IgD-negative memory B cell (primary cell): Measurements from ENCODE around the gene UACA. TPM values are rescaled to one million over a fixed set of nuclear protein-coding genes. Genes with fewer than 3 reads are reported as not detected.
"Not testable (repeated sequence)": the region's sequence is repeated elsewhere in the genome, so short reads cannot be mapped to it uniquely, and the experiment has no call there.

ENCODE experiments used
- H3K27ac Mint-ChIP-seq, 3 donors: one replicate each; pipeline ENCODE4 v1.8.0; 2020 to 2022; ENCODE audit warnings: mild to moderate bottlenecking in 3 of 3, mixed read lengths in 3 of 3, moderate library complexity in 1 of 3
- H3K27me3 Mint-ChIP-seq: one replicate; pipeline ENCODE4 v1.8.0; 2021; ENCODE audit warnings: mixed read lengths
- H3K36me3 Mint-ChIP-seq: one replicate; pipeline ENCODE4 v1.8.0; 2020; ENCODE audit warnings: mild to moderate bottlenecking, mixed read lengths
- H3K4me1 Mint-ChIP-seq, 3 donors: one replicate each; pipeline ENCODE4 v1.8.0; 2020 to 2022; ENCODE audit warnings: mixed read lengths in 3 of 3, mild to moderate bottlenecking in 1 of 3
- H3K4me3 Mint-ChIP-seq, 4 donors: one replicate each; pipeline ENCODE4 v1.8.0; 2020 to 2022; ENCODE audit warnings: mild to moderate bottlenecking in 4 of 4, mixed read lengths in 4 of 4, moderate library complexity in 3 of 4
- H3K9me3 Mint-ChIP-seq, 3 donors: one replicate each; pipeline ENCODE4 v1.8.0; 2020 to 2021; ENCODE audit warnings: mixed read lengths in 3 of 3, mild to moderate bottlenecking in 1 of 3
- polyA plus RNA-seq: library from polyadenylated mRNA; unstranded; fragments of 300-500 nt; fragmentation: Illumina TruSeq; gene quantifications from one replicate; pipeline ENCODE4 v1.2.3, GENCODE V29; 2021

UACA gene
- polyA plus RNA-seq, 1 donor from 2014 or later = 1.1 TPM

DNA sequence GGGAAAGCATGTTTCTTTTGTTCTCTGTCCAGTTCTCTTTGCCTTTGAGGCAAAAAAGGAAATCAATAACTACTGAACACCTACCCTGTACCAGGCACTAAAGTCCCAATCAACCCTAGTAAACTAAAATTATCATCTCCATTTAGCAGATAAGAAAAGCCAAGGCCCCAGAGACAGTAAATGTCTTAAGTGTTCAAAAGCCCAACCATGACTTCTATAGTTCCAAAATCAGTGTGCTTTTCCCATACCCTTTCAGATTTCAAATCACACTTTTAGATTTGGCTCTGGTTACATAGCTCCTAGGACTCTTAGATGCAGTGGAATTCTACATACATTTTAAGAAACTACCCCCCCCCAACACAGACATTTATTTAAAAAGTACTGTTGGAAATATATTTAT is 63.5 kb downstream of the UACA start:
- Mint-ChIP-seq H3K27me3 (peaks cover 9% of the 10 kb centered on the region), H3K9me3 (no peaks in the 10 kb centered on the region), H3K36me3 (no peaks in the 10 kb centered on the region), H3K4me1 (peaks cover 3 to 10% (median 4%) of the 10 kb centered on the region in 3 donors), H3K4me3 (no peak overlapping the region), H3K27ac (no peak overlapping the region)

DNA sequence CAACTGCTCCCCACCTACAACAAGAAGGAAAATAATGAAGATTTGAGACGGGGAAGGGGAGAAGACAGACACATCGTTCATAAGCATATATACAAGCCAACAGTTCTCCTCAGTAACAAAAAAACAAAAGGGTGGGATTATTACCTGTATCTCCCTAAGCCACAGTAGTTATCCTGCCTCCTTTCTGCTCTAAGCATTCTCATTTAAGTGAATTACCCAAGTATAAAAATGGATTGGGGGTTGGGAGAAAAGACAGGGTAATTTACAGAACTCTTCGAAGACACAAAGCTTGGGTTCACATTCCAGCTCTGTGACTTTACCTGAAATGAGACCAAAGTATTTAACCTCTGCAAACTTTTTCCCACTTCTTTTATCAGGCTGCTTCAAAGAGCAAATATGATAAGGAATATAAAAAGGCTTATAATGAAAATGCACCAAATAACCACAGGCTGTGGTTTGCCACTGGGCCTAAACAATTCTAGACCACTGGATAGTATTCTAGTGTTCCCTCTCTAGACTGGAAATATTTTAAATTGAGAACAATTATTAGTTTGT is 64.4 kb downstream of the UACA start:
- Mint-ChIP-seq H3K27ac (no peak overlapping the region), H3K9me3 (no peaks in the 10 kb centered on the region), H3K27me3 (peaks cover under 1% of the 10 kb centered on the region), H3K36me3 (peaks cover 2% of the 10 kb centered on the region), H3K4me1 (peaks cover 0 to 5% (median 0%) of the 10 kb centered on the region in 3 donors), H3K4me3 (no peak overlapping the region)

GRCh38 chr15:70698426-70698825 is 64.9 kb downstream of the UACA start:
- H3K4me1 Mint-ChIP-seq = peaks cover 0 to 3% (median 0%) of the 10 kb centered on the region in 3 donors
- H3K36me3 Mint-ChIP-seq = peaks cover 2% of the 10 kb centered on the region
- no peak overlapping the region for H3K27ac Mint-ChIP-seq
- no peak overlapping the region for H3K4me3 Mint-ChIP-seq
- H3K9me3 Mint-ChIP-seq = no peaks in the 10 kb centered on the region
- no peaks in the 10 kb centered on the region for H3K27me3 Mint-ChIP-seq

DNA sequence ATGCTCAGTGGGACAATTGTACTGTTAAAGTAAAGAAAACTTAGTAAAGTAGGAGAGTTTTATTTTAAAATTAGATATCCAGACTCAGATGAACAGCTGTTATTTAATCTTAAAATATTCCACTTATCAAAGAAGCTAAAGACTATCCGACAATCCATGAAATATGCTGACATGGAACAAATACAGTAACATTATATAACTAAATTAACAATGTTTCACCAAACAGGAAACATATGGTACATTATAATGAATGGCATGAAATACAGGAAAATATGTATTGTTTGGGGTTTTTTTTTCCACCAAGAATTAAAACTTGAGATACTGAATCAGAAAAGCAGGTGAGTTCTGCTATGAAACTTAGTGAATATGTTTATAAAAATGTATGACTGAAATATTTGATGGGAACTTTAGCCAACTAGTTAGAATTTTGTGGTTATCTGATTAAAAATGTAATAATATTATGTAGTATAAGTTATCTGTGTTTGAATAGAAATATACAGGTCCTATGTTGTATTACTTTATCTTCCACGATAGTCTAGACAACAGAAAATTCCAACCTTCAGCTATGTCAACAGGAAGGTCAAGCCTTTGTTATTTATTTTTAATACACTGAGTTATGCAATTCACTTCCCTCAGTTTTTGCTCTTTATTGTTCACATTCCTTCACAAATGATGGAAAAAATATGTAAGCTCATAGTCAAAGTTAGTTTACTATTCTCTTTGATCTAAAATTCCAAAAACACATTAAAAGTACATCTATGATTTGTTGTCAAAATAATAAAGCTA is 72.7 kb downstream of the UACA start:
- Mint-ChIP-seq H3K27me3 (no peaks in the 10 kb centered on the region), H3K9me3 (no peaks in the 10 kb centered on the region), H3K27ac (no peak overlapping the region), H3K4me3 (no peak overlapping the region), H3K36me3 (peaks cover 8% of the 10 kb centered on the region), H3K4me1 (peaks cover 0 to 2% (median 0%) of the 10 kb centered on the region in 3 donors)

GRCh38 chr15:70690021-70690420 is 73.3 kb downstream of the UACA start:
- no peaks in the 10 kb centered on the region for H3K9me3 Mint-ChIP-seq
- peaks cover 0 to 2% (median 0%) of the 10 kb centered on the region in 3 donors for H3K4me1 Mint-ChIP-seq
- H3K27ac Mint-ChIP-seq = no peak overlapping the region
- peaks cover 8% of the 10 kb centered on the region for H3K36me3 Mint-ChIP-seq
- no peaks in the 10 kb centered on the region for H3K27me3 Mint-ChIP-seq
- no peak overlapping the region for H3K4me3 Mint-ChIP-seq

DNA sequence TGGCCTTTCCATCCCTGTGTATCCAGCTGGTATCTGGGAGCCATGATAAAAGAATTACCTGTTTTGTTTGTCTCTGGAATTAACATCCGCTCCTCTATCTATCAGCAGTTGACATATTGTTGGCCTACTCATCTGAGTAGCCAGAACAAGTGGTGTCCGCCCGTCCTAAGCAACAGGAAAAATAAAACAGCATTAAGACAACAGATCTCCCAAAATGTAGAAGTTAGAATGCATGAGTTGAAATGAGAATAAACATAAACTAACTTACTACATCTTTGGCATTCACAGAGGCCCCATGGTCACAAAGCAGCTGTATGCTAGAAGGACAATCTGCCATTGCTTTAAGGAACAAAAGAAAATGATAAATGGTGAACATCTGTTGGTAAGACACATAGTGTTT is 75.9 kb downstream of the UACA start:
- Mint-ChIP-seq H3K4me3 (no peak overlapping the region), H3K9me3 (no peaks in the 10 kb centered on the region), H3K27ac (no peak overlapping the region), H3K4me1 (peaks cover 0 to 2% (median 0%) of the 10 kb centered on the region in 3 donors), H3K27me3 (no peaks in the 10 kb centered on the region), H3K36me3 (peaks cover 6% of the 10 kb centered on the region)

DNA sequence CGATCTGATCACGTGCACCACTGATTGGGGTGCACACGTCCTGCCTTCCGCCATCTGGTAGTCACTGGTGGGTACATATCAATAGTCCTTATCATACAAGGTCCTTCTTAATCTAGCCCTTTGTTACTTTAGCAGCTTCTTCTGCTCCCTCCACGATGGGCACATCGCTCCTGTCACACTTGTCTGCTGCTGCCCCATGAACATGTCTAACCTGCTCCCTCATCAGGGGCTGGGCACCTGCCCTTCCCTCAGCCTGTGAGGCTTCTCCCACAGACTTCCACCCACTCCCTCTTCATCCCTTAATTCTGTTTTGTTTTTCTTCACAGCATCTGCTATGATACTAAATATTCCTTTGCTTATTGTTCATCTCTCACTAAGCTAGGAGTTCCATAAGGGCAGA is 82.5 kb downstream of the UACA start:
- Mint-ChIP-seq H3K36me3 (no peaks in the 10 kb centered on the region), H3K27ac (no peak overlapping the region), H3K27me3 (peaks cover 11% of the 10 kb centered on the region), H3K4me3 (no peak overlapping the region), H3K9me3 (no peaks in the 10 kb centered on the region), H3K4me1 (peaks cover 2 to 4% (median 3%) of the 10 kb centered on the region in 3 donors)

- Mint-ChIP-seq H3K36me3 (no peaks in the 10 kb centered on the region), H3K4me1 (peaks cover 2 to 4% (median 3%) of the 10 kb centered on the region in 3 donors), H3K4me3 (no peak overlapping the region), H3K9me3 (no peaks in the 10 kb centered on the region), H3K27ac (no peak overlapping the region), H3K27me3 (peaks cover 11% of the 10 kb centered on the region)
Measured at GRCh38 chr15:70679919-70680231, 83.5 kb downstream of the UACA start.

GRCh38 chr15:70672081-70672480 is 91.3 kb downstream of the UACA start:
- H3K27ac Mint-ChIP-seq = no peak overlapping the region
- no peaks in the 10 kb centered on the region for H3K36me3 Mint-ChIP-seq
- H3K4me1 Mint-ChIP-seq = peaks cover 8 to 10% (median 9%) of the 10 kb centered on the region in 3 donors
- peaks cover 5% of the 10 kb centered on the region for H3K27me3 Mint-ChIP-seq
- no peaks in the 10 kb centered on the region for H3K9me3 Mint-ChIP-seq
- H3K4me3 Mint-ChIP-seq = peak overlapping the region in 1 of 4 donors; percentile 18

DNA sequence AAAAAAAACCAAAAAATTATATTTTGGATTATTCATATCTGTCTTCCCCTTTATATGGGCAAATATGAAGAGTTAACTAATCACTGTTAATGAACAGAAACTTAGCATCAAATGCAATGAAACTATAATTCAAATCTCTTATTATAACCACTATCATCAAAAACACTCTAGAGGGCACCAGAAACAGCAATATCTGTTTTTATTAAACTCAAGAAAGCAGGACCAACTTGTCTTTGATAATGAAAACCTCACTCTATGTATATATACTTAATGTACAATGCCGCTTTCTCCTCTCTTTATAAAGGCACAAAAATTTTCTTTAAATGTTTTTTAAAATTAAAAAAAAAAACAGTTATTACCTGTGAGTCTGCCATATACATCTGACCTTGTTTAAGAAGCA is 92.7 kb downstream of the UACA start:
- peaks cover 5% of the 10 kb centered on the region for H3K27me3 Mint-ChIP-seq
- peaks cover 8 to 10% (median 9%) of the 10 kb centered on the region in 3 donors for H3K4me1 Mint-ChIP-seq
- no peak overlapping the region for H3K27ac Mint-ChIP-seq
- no peaks in the 10 kb centered on the region for H3K36me3 Mint-ChIP-seq
- no peak overlapping the region for H3K4me3 Mint-ChIP-seq
- H3K9me3 Mint-ChIP-seq = no peaks in the 10 kb centered on the region

DNA sequence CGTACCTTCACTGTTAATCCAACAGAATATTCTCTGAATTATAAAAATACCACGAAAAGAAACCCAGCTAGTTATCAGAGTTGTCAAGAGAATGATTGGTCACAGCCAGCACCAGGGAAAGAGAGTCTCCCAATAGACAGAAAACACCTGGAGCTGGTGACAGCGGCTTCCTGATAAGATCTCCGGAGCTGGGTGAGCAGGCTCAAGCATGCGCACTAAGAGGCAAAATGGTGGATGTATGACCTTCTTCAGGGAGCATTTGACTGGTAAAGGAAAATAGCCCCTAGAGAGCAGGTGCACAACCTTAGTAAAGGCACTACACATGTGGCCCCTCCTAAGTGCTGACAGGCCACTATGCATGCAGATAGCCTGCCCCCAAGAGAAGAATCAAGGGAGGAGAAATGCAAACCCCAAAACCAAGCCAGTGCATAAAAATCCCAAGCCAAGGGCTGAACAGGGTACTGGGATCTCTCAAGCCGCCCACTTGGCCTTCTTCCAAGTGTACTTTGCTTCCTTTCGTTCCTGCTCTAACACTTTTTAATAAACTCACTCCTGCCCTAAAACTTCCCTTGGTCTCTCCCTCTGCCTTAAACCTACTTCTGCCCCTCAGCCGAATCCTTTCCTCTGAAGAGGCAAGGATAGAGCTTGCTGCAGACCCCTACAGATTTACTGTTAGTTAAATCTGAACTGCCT is 93.2 kb downstream of the UACA start:
- Mint-ChIP-seq H3K27me3 (peaks cover 5% of the 10 kb centered on the region), H3K4me1 (peaks cover 8 to 10% (median 9%) of the 10 kb centered on the region in 3 donors)

GRCh38 chr15:70669006-70669602 is 94.3 kb downstream of the UACA start:
- Mint-ChIP-seq H3K27ac (no peak overlapping the region), H3K9me3 (no peaks in the 10 kb centered on the region), H3K36me3 (no peaks in the 10 kb centered on the region), H3K4me3 (no peak overlapping the region), H3K4me1 (peaks cover 8 to 10% (median 9%) of the 10 kb centered on the region in 3 donors), H3K27me3 (peaks cover 5% of the 10 kb centered on the region)

More for the DNA sequence above, 93.2 kb downstream of the UACA start:
- Mint-ChIP-seq H3K27ac (no peak overlapping the region), H3K4me3 (no peak overlapping the region), H3K36me3 (no peaks in the 10 kb centered on the region), H3K9me3 (no peaks in the 10 kb centered on the region)

GRCh38 chr15:70665599-70665998 is 97.8 kb downstream of the UACA start:
- H3K27me3 Mint-ChIP-seq = peaks cover 5% of the 10 kb centered on the region
- H3K4me1 Mint-ChIP-seq = peaks cover 0 to under 1% (median 0%) of the 10 kb centered on the region in 3 donors
- H3K9me3 Mint-ChIP-seq = no peaks in the 10 kb centered on the region
- H3K36me3 Mint-ChIP-seq = no peaks in the 10 kb centered on the region
- no peak overlapping the region for H3K4me3 Mint-ChIP-seq
- H3K27ac Mint-ChIP-seq = no peak overlapping the region

DNA sequence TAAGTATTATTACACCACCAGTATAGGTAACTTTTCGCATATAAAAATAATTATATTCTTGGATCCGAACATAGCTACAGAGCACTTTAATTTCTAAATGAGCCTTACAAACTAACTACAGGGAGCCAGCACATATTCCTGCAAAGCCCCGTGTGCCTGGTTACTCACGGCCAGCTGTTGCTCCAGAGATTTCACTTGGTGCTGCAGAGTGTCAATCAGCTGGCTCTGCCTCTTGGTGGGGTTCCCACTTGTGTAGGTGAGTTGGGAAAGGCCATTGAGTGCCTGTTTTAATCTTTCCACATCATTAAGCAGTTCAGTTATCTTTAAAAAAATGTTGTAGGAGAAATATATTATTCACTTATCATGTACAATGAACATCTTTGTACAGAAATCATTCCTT is 98.9 kb downstream of the UACA start:
- Mint-ChIP-seq H3K4me1 (no peaks in the 10 kb centered on the region), H3K36me3 (no peaks in the 10 kb centered on the region), H3K4me3 (no peak overlapping the region), H3K27me3 (no peaks in the 10 kb centered on the region), H3K27ac (no peak overlapping the region), H3K9me3 (no peaks in the 10 kb centered on the region)

- not testable (repeated sequence) for H3K4me1 Mint-ChIP-seq, H3K27ac Mint-ChIP-seq, H3K9me3 Mint-ChIP-seq, H3K36me3 Mint-ChIP-seq, H3K27me3 Mint-ChIP-seq, H3K4me3 Mint-ChIP-seq
Measured at GRCh38 chr15:70663069-70663468, 100.3 kb downstream of the UACA start.
